GM21786 (cell line): ENCODE results near the gene RIMS4.
"Not testable (repeated sequence)": the region's sequence is repeated elsewhere in the genome, so short reads cannot be mapped to it uniquely, and the experiment has no call there.

ENCODE experiments used
- ATAC-seq: cut with Tn5 transposase; IDR thresholded peaks from one replicate; pipeline ENCODE4 v1.9.1; 2021; ENCODE audit not compliant: unreplicated experiment

The RIMS4 gene

DNA sequence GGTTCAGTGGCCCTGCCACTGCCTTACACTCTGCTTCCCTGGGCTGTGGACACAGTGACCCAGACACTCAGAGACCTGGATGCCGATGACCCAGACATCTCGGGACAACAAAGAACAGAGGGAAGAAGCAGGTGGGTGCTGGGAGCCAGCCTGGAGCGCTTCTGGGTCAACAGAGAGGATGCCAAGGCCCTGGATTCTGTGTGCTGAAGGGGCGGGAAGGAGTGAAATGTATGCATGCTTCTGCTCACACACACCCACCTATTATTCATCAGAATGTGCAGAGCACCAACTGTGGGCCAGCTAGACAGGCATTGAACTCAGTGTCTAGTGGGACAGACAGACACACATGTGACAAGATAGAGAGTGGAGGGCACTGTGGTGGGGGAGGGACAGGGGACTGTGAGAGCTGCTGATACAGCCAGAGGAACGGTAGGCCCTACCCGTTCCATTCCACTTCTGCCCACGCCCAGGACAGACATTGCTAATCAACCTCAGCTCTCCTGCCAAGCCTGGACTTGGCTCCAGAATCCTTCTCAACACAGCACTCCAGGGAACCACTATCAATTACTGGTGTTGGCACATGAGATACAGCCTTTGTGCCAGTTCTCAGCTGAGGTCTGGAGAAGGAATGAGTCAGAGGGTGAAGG, 44.5 kb downstream of the RIMS4 start:
- no peak for ATAC-seq

- ATAC-seq, result no peak
Observed at GRCh38 chr20:44765091-44765490, 45.3 kb downstream of the RIMS4 start.

DNA sequence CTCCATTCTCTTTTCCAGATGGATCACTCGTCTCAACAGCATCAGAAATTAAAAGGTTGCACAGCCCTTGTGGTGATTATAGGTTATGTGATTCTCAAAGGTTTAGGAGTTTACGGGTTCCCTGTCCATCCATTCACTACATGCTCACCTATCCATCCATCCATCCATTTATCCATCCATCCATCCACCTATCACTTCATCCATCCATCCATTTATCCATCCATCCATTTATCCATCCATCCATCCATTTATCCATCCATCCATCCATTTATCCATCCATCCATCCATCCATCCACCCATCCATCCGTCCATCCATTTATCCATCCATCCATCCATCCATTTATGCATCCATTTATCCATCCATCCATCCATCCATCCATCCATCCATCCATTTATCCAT, 46.5 kb downstream of the RIMS4 start:
- ATAC-seq, result not testable (repeated sequence)

GRCh38 chr20:44762466-44763140, 47.7 kb downstream of the RIMS4 start:
- no peak for ATAC-seq

- ATAC-seq, result no peak
Observed at GRCh38 chr20:44761423-44761822, 48.9 kb downstream of the RIMS4 start.

- no peak for ATAC-seq
Observed at GRCh38 chr20:44759595-44759994, 50.8 kb downstream of the RIMS4 start.

GRCh38 chr20:44758247-44759101, 51.9 kb downstream of the RIMS4 start:
- ATAC-seq, result no peak

DNA sequence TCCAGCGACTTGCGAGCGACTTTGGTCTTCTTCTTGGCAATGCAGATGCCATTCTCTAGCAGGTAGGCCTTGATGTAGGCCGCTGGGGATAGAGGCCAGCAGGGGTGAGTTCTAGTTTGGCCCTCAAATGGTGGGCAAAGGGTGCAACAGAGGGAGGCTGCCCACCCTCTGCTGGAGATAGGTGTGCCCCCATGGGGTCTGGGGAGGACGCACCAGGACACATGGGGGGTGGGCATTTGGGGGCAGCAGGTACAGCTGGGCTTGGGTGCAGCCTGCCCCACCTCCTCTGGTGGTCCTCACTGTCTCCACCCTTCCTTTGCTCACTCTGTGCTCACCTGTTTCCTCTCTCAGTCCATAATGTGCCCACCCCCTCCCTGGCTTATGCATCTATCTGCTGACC, 53.4 kb downstream of the RIMS4 start:
- no peak for ATAC-seq

DNA sequence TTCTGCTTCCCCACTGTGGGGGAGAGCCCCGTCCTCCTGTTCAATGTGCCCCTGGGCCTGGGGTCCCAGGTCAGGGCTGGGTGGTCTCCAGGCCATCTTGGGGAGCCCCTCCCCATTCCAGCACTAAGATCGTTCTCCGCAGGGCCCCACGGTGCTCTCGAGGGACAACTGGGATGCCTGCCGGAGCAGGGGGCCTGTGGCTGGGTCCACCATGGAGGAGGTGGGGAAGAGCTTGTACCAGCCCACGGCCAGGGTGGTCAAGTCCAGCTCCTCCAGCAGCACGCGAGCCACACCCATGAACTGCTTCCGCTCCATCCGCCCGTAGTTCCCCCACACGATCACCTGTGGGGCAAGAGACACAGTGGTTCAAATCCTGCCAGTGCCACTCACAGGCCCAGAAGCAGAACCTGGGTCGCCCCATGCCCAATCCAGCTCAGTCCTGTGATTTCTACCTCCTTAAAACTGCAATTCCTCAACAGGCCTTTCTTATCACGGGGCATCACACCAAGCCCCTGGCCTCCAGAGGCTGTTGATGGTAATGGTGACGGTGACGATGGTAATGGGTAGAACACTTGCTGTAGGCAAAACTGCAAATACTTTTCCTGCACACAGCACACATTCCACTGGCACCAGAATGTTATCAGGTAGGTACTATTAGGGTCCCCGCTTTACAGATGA, 54.2 kb downstream of the RIMS4 start:
- ATAC-seq, result no peak

DNA sequence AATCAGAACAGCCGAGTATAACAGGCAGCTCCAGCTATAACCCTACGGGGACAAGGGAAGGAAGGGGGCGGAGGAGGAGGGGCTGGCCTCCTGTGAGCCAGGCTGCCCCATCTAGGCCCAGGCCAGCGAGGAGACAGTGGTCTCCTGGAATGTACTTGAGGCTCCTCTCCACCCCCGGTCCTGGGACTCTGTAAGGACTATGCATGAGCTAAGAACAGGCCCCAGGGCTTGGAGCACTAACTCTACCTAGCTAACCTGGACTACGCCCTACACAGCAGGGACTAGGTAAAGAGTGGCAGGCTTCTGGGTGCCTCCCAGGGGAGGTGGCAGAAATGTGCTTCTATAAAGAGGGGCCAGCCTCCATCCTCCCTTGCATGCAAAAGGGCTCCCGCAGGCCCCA, 55.8 kb downstream of the RIMS4 start:
- no peak for ATAC-seq

- ATAC-seq, result no peak
Observed at GRCh38 chr20:44752099-44752931, 58.0 kb downstream of the RIMS4 start.

DNA sequence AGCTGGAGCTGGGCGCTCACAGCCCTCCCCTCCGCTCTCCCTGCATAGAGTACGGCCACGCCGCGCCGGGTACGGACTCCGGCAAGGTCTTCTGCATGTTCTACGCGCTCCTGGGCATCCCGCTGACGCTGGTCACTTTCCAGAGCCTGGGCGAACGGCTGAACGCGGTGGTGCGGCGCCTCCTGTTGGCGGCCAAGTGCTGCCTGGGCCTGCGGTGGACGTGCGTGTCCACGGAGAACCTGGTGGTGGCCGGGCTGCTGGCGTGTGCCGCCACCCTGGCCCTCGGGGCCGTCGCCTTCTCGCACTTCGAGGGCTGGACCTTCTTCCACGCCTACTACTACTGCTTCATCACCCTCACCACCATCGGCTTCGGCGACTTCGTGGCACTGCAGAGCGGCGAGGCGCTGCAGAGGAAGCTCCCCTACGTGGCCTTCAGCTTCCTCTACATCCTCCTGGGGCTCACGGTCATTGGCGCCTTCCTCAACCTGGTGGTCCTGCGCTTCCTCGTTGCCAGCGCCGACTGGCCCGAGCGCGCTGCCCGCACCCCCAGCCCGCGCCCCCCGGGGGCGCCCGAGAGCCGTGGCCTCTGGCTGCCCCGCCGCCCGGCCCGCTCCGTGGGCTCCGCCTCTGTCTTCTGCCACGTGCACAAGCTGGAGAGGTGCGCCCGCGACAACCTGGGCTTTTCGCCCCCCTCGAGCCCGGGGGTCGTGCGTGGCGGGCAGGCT, 60.1 kb downstream of the RIMS4 start:
- no peak for ATAC-seq

DNA sequence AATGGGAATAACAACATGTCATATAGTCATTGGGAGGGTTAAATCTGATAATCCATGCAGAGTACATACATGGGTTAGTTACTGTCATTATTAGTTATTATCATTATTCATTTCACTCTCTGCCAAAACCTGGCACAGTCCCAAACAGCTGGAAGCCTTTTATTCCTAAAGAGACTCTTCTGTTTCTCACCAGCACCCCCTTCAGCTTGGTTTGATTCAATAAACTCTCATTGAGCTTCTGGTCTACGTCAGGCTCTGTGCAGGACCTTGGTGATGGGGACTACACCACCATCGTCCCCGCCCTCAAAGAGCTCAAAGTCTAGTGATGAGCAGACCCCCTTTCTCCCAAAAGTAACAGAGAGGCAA, 62.4 kb downstream of the RIMS4 start:
- ATAC-seq, result no peak

DNA sequence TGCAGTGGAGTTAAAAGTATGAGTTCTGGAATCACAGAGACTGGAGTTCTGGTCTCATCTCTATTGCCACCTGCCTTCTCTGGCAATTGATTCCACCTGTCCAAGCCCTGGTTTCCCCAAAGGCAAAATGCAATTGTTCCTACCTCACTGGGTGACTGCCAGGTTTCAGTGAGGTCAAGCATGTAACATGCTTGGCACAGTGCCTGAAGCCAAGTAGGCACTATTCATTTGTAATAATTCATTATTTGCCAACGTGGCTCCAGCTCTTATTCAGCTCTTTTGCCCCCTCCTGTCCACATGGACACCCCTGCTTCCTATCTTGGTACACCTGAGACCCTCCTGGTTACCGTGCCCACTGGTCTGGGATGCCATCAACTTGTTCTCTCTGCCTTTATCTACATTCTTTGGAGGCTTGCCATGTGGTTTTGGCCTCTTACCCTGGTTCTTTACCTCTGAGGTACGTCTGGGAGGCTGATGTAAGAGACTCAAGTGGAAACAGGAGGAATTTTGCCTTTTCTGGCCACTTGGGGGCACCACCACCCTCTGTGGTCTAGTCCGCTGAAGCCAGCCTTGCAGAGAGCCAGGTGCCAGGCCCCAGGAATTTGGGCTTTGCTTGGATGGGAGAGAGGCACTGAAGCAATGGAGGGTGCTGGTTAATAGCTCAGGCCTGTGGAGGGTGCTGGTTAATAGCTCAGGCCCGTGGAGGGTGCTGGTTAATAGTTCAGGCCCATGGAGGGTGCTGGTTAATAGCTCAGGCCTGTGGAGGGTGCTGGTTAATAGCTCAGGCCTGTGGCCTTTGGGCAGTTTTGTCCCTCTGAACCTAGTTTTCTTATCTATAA, 63.0 kb downstream of the RIMS4 start:
- no peak for ATAC-seq

DNA sequence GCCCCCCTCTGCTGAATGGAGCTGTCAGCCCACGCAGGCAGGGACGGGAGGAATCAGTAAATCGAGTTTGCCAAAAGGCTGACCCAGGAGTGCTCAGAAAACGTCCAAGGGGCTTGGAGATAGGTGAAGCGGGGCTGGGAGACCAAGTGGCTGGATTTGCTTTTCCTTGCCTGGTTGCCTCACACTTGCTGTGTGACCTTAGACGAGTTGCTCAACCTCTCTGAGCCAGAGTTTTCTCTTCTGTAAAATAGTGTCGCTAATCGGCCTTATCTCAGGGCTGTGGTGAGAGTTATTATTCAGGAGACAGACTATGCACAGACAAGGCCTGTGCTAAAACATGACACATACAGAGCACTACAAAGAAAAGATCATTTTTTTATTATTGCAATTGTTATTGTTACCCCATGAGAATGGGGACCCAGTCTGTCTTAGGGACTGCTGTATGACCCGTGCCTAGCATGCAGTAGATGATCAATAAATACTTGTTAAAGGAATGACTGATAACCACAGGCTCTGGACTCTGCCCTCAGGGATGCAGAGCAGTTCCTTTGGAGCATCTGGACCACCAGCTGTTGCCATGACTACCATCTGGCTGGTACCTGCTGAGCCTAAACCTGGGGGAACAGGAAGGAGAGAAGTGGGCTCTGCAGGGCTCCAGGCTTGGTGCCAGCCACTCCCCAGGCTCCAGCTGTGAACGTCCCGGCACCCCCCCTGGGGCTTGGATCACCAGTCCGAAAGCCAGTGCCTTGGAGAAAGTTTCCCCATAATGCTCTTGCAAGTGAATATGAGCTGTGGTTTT, 63.8 kb downstream of the RIMS4 start:
- no peak for ATAC-seq

- no peak for ATAC-seq
Observed at GRCh38 chr20:44745598-44746366, 64.6 kb downstream of the RIMS4 start, which contains the start of gene KCNK15. KCNK15 (plus strand) TSS chr20:44745865; CDS start chr20:44745911, 46 bp downstream.

GRCh38 chr20:44745122-44745597, 65.2 kb downstream of the RIMS4 start:
- ATAC-seq, result no peak
